Measurements from ENCODE around the gene REELD1.

DNA sequence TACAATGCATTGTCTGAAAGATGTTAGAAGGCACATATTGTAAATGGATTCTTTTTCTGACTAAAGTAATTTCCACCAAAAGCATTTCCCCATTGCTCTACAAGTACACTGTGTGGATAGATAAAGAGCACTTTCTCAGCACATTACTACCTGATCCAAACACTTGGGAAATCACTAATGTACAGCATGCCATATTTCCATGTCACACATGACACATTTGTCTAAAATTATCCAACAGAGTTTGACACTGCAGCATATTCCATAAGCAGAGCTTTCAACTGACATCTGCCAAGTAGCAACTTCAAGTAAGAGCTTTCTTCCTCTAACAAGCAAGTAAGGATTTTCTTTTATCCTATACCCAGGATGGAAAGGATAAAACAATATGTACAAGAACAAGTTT lies 49.5 kb downstream of the REELD1 start:
- no peak for TF ChIP-seq POLR2A (IDR thresholded peaks at IDR 0.05; ENCODE audit: low read depth, low read length)
- TF ChIP-seq, protein P1, sequence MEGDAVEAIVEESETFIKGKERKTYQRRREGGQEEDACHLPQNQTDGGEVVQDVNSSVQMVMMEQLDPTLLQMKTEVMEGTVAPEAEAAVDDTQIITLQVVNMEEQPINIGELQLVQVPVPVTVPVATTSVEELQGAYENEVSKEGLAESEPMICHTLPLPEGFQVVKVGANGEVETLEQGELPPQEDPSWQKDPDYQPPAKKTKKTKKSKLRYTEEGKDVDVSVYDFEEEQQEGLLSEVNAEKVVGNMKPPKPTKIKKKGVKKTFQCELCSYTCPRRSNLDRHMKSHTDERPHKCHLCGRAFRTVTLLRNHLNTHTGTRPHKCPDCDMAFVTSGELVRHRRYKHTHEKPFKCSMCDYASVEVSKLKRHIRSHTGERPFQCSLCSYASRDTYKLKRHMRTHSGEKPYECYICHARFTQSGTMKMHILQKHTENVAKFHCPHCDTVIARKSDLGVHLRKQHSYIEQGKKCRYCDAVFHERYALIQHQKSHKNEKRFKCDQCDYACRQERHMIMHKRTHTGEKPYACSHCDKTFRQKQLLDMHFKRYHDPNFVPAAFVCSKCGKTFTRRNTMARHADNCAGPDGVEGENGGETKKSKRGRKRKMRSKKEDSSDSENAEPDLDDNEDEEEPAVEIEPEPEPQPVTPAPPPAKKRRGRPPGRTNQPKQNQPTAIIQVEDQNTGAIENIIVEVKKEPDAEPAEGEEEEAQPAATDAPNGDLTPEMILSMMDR (conservative IDR thresholded peaks at IDR 0.05; ENCODE audit: low read depth, low read length), result no peak
- no peak for TF ChIP-seq SMC3 (IDR thresholded peaks at IDR 0.05; ENCODE audit: low read depth, low read length)

All from IMR-90 (cell line).